GM23338 (cell line): ENCODE results near the gene MAP3K10. TPM values are rescaled to one million over a fixed set of nuclear protein-coding genes. Genes with fewer than 3 reads are reported as not detected.

Experiments
- ATAC-seq: fragments of 200-7000 bp; cut with Tn5 transposase; 3 replicates; pipeline ENCODE4 v1.9.1; 2020
- DNase-seq: peaks from one replicate; pipeline ENCODE4 v3.0.0-alpha.2; 2015; ENCODE audit warnings: low spot score
- H2AFZ ChIP-seq: fragments of 200-600 bp; sonication (generic); 2 replicates; pipeline ENCODE4 v1.8.0; 2016; ENCODE audit warnings: antibody characterized with exemption, mild to moderate bottlenecking, moderate library complexity
- H3F3A ChIP-seq: fragments of 200-600 bp; sonication (generic); replicated peaks from 2 replicates; pipeline ENCODE4 v1.8.0; 2017; ENCODE audit warnings: antibody characterized with exemption, mixed run types, low read depth
- H3K27ac ChIP-seq: fragments of 200-600 bp; sonication (generic); 2 replicates; pipeline ENCODE4 v1.6.1; 2016; ENCODE audit warnings: low read depth
- H3K27me3 ChIP-seq: fragments of 200-600 bp; sonication (generic); 2 replicates; pipeline ENCODE4 v1.8.0; 2016; ENCODE audit warnings: mild to moderate bottlenecking, mixed run types, moderate library complexity; ENCODE audit not compliant: insufficient read depth
- H3K36me3 ChIP-seq: fragments of 200-600 bp; sonication (generic); 2 replicates; pipeline ENCODE4 v1.8.0; 2016; ENCODE audit warnings: mild to moderate bottlenecking; ENCODE audit not compliant: insufficient read depth
- H3K4me1 ChIP-seq: fragments of 200-600 bp; sonication (generic); 2 replicates; pipeline ENCODE4 v1.8.0; 2016; ENCODE audit warnings: mild to moderate bottlenecking, moderate library complexity; ENCODE audit not compliant: insufficient read depth
- H3K4me2 ChIP-seq: fragments of 200-600 bp; sonication (generic); 2 replicates; pipeline ENCODE4 v1.7.1; 2017; ENCODE audit warnings: mixed run types
- H3K4me3 ChIP-seq: fragments of 200-600 bp; sonication (generic); 2 replicates; pipeline ENCODE4 v1.6.1; 2016; ENCODE audit warnings: mixed run types
- H3K79me2 ChIP-seq: fragments of 200-600 bp; sonication (generic); replicated peaks from 2 replicates; pipeline ENCODE4 v1.8.0; 2017; ENCODE audit warnings: mild to moderate bottlenecking; ENCODE audit not compliant: insufficient read depth
- H3K9me2 ChIP-seq: fragments of 200-600 bp; sonication (generic); 2 replicates; pipeline ENCODE4 v1.8.0; 2017; ENCODE audit not compliant: insufficient read depth
- H4K20me1 ChIP-seq: fragments of 200-600 bp; sonication (generic); replicated peaks from 2 replicates; pipeline ENCODE4 v1.8.0; 2017; ENCODE audit warnings: mild to moderate bottlenecking; ENCODE audit not compliant: insufficient read depth
- H3K27ac Mint-ChIP-seq: 2 replicates; pipeline ENCODE4 v1.8.0; 2020; ENCODE audit warnings: inconsistent platforms, mild to moderate bottlenecking, moderate library complexity, mixed read lengths
- H3K27me3 Mint-ChIP-seq: 3 replicates; pipeline ENCODE4 v1.8.0; 2022; ENCODE audit warnings: low read depth, mild to moderate bottlenecking, moderate library complexity, mixed read lengths, inconsistent platforms; ENCODE audit not compliant: insufficient read depth, poor library complexity
- H3K36me3 Mint-ChIP-seq: 3 replicates; pipeline ENCODE4 v1.8.0; 2021; ENCODE audit warnings: low read depth, mild to moderate bottlenecking, inconsistent platforms, moderate library complexity, mixed read lengths
- H3K4me1 Mint-ChIP-seq: 3 replicates; pipeline ENCODE4 v1.8.0; 2020; ENCODE audit warnings: mild to moderate bottlenecking, inconsistent platforms, mixed read lengths
- H3K4me3 Mint-ChIP-seq: 3 replicates; pipeline ENCODE4 v1.8.0; 2021; ENCODE audit warnings: moderate library complexity, mild to moderate bottlenecking, inconsistent platforms, mixed read lengths
- H3K9me3 Mint-ChIP-seq: 3 replicates; pipeline ENCODE4 v1.8.0; 2020; ENCODE audit warnings: moderate library complexity, mild to moderate bottlenecking, inconsistent platforms, mixed read lengths
- CTCF ChIP-seq, 2 experiments: fragments of 200-600 bp in 1 of 2; sonication (generic) in 1 of 2; conservative IDR thresholded peaks; 2 replicates each; pipeline versions ENCODE4 v1.5.1 to v1.6.1; 2016 to 2017; ENCODE audit warnings: antibody characterized with exemption in 2 of 2, low read depth in 2 of 2, mild to moderate bottlenecking in 2 of 2, moderate library complexity in 1 of 2
- ETS1 ChIP-seq: IDR thresholded peaks from 2 replicates; pipeline ENCODE4 v1.6.1; 2016; ENCODE audit warnings: antibody characterized with exemption
- EZH2 ChIP-seq: fragments of 200-600 bp; sonication (generic); IDR thresholded peaks from one replicate; pipeline ENCODE4 v1.8.0; 2017; ENCODE audit warnings: antibody characterized with exemption, mild to moderate bottlenecking, low read depth; ENCODE audit not compliant: unreplicated experiment
- EZH2phosphoT487 ChIP-seq: fragments of 200-600 bp; sonication (generic); IDR thresholded peaks from one replicate; pipeline ENCODE4 v1.8.1; 2018; ENCODE audit warnings: antibody characterized with exemption; ENCODE audit not compliant: unreplicated experiment
- JUNB ChIP-seq: IDR thresholded peaks from one replicate; pipeline ENCODE4 v1.6.1; 2016; ENCODE audit warnings: antibody characterized with exemption; ENCODE audit not compliant: unreplicated experiment
- REST ChIP-seq: IDR thresholded peaks from one replicate; pipeline ENCODE4 v1.6.1; 2018; ENCODE audit warnings: antibody characterized with exemption; ENCODE audit not compliant: unreplicated experiment
- STAT1 ChIP-seq: IDR thresholded peaks from one replicate; pipeline ENCODE4 v1.6.1; 2016; ENCODE audit warnings: antibody characterized with exemption; ENCODE audit not compliant: unreplicated experiment
- ZNF114 ChIP-seq: fragments of 250-450 bp; sonication (Bioruptor Pico); IDR thresholded peaks from 2 replicates; pipeline ENCODE4 v1.5.0; 2020; ENCODE audit warnings: mild to moderate bottlenecking, moderate library complexity
- ZNF331 ChIP-seq: fragments of 250-450 bp; sonication (Bioruptor Pico); IDR thresholded peaks from 2 replicates; pipeline ENCODE4 v1.5.0; 2020; ENCODE audit warnings: low read depth, mild to moderate bottlenecking, moderate library complexity
- ZNF462 ChIP-seq: fragments of 250-450 bp; sonication (Bioruptor Pico); IDR thresholded peaks from 2 replicates; pipeline ENCODE4 v1.5.0; 2020; ENCODE audit warnings: mild to moderate bottlenecking, moderate library complexity
- polyA plus RNA-seq: library from polyadenylated mRNA; unstranded; fragments of >200 nt; fragmentation: Nextera tagmentation; extraction: Ambion mirVana; gene quantifications from 2 replicates; pipeline ENCODE4 v1.2.1, GENCODE V29; 2016
- total RNA-seq: library from RNA; depleted of rRNA; stranded (reverse); fragments of >200 nt; shearing (Covaris generic); gene quantifications from 2 replicates; pipeline ENCODE4 v1.2.3, GENCODE V29; 2014

Gene MAP3K10
- total and polyA plus RNA-seq, 2 experiments from 2014 or later, result 5.9 to 13.7 TPM

GRCh38 chr19:40240332-40240731 lies 49.1 kb downstream of the MAP3K10 start:
- no peaks in the 10 kb centered on the region for H3K9me3 Mint-ChIP-seq
- TF ChIP-seq ZNF462, result no peak
- no peak for TF ChIP-seq EZH2
- TF ChIP-seq REST, result no peak
- TF ChIP-seq CTCF (conservative IDR thresholded peaks at IDR 0.05; ENCODE audit: low read depth in 2 of 2), result no peak
- TF ChIP-seq STAT1, result no peak
- no peak for TF ChIP-seq ETS1
- TF ChIP-seq ZNF114, result no peak
- no peak for TF ChIP-seq JUNB
- no peak for TF ChIP-seq EZH2phosphoT487
- TF ChIP-seq ZNF331 (CRISPR knock-in tag), result no peak
- no peak overlapping the region for H3K4me3 ChIP-seq
- no peak overlapping the region for H2AFZ ChIP-seq
- H4K20me1 ChIP-seq, result peaks cover 6% of the 10 kb centered on the region; the same call in 1 of the 2 replicates
- no peak for ATAC-seq
- no peaks in the 10 kb centered on the region for H3K27me3 ChIP-seq
- H3K4me3 Mint-ChIP-seq, result no peak overlapping the region
- H3K4me2 ChIP-seq, result no peak overlapping the region
- no peaks in the 10 kb centered on the region for H3K4me1 ChIP-seq
- H3K36me3 ChIP-seq, result no peaks in the 10 kb centered on the region; the same call in 1 of the 2 replicates
- H3K36me3 Mint-ChIP-seq, result peaks cover 23% of the 10 kb centered on the region
- no peaks in the 10 kb centered on the region for H3K79me2 ChIP-seq
- H3F3A ChIP-seq, result no peaks in the 10 kb centered on the region
- no peak overlapping the region for H3K27ac Mint-ChIP-seq
- H3K9me2 ChIP-seq, result no peaks in the 10 kb centered on the region
- no peak overlapping the region for H3K27ac ChIP-seq
- peaks cover 6% of the 10 kb centered on the region for H3K27me3 Mint-ChIP-seq
- DNase-seq, result no peak
- peaks cover 3% of the 10 kb centered on the region; the same call in 2 of the 3 replicates for H3K4me1 Mint-ChIP-seq
